Fibroblast of skin of scalp (primary cell): Measurements from ENCODE around the gene STEAP3.
A peak's percentile ranks its signal among the peaks of the same experiment; 100 is the strongest.
"Not testable (repeated sequence)": the region's sequence is repeated elsewhere in the genome, so short reads cannot be mapped to it uniquely, and the experiment has no call there.

Experiments
- DNase-seq: peaks from one replicate; pipeline ENCODE4 v3.0.0-alpha.2; 2013

Gene STEAP3

DNA sequence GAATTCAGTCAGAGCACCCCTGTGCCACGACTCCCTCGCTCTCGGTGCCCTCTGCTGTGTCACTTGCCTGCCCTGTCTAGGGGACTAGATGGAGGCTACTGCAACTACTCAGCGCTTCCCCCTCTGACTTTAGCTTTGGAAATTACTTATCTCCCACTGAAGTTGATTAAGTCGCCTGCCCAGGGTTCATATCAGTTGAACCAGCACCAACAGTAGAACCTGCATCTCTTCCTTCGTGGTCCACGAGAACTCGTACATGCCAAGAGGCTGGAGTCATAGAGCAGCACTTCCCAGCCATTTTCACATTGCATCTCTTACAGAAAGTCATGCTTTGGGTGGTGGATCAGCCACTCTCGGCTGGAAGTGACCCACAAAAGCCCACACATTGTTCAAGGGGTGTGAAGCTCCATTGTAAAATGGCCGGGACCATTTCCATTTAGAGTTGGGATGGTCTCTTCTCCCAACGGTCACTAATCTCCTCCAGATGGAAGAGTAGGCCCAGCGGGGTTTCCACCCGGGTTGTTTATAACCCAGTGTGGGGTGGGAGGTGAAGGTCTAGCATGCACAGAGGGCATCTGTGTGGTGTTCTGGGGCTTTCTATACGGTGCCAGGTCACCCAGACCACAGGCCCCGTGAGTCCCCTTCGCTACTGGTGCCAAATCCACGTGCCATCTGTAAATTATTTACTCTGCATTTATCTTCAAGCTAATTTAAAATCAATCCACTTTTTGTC, 38.0 kb downstream of the STEAP3 start:
- peak; percentile 63 for DNase-seq

DNA sequence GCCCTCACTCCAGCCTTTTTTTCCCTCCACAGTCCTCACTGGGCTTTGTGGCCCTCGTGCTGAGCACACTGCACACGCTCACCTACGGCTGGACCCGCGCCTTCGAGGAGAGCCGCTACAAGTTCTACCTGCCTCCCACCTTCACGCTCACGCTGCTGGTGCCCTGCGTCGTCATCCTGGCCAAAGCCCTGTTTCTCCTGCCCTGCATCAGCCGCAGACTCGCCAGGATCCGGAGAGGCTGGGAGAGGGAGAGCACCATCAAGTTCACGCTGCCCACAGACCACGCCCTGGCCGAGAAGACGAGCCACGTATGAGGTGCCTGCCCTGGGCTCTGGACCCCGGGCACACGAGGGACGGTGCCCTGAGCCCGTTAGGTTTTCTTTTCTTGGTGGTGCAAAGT, 39.4 kb downstream of the STEAP3 start:
- no peak for DNase-seq

DNA sequence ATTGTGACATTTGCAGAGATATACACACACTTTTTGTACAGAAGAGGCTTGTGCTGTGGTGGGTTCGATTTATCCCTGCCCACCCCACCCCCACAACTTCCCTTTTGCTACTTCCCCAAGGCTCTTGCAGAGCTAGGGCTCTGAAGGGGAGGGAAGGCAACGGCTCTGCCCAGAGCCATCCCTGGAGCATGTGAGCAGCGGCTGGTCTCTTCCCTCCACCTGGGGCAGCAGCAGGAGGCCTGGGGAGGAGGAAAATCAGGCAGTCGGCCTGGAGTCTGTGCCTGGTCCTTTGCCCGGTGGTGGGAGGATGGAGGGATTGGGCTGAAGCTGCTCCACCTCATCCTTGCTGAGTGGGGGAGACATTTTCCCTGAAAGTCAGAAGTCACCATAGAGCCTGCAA, 40.0 kb downstream of the STEAP3 start:
- no peak for DNase-seq

DNA sequence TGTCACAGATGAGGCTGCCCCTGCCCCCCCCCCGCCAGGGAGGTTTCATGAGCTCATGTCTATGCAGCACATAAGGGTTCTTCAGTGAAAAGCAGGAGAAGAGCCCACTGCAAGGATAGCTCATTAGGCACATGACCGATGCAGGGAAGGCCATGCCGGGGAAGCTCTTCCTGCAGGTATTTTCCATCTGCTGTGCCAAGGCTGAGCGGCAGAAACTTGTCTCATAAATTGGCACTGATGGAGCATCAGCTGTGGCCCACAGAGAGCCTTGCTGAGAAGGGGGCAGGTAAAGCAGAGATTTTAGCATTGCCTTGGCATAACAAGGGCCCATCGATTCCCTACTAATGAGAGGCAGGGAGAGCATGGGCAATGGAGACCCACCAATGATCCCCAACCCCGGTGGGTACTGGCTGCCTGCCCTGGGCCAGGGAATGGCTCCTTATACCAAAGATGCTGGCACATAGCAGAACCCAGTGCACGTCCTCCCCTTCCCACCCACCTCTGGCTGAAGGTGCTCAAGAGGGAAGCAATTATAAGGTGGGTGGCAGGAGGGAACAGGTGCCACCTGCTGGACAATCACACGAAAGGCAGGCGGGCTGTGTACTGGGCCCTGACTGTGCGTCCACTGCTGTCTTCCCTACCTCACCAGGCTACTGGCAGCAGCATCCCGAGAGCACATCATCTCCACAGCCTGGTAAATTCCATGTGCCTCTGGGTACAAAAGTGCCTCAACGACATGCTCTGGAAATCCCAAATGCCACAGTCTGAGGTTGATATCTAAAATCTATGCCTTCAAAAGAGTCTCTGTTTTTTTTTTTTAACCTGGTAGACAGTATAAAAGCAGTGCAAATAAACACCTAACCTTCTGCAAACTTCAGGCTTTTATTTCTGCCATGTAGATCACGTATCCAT, 41.4 kb downstream of the STEAP3 start:
- peak; percentile 53 for DNase-seq

GRCh38 chr2:119265693-119266066, 42.0 kb downstream of the STEAP3 start:
- no peak for DNase-seq

- no peak for DNase-seq
These were observed 42.5 kb downstream of the STEAP3 start for GRCh38 chr2:119266091-119266589.

DNA sequence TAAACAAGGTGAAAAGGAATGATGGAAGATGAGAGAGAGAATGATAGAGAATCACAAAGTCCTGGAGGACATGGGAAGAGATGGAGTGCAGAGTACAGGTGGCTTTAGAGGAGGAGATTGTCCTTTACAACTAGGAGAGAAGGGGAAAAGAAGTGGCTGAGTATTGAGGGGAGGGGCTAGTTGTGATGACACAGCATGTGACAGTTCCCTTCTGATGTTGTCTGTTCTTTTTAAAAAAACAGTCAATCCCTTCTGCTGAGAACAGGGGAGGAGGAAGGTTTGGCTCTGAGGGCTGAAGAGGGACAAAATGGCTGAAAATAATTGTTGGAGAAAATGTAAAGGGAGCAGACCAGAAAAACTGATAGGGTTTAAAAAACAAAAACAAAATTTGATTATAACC, 44.0 kb downstream of the STEAP3 start:
- no peak for DNase-seq

GRCh38 chr2:119276864-119277263, 53.2 kb downstream of the STEAP3 start:
- no peak for DNase-seq

GRCh38 chr2:119278385-119278784, 54.8 kb downstream of the STEAP3 start:
- DNase-seq = not testable (repeated sequence)

DNA sequence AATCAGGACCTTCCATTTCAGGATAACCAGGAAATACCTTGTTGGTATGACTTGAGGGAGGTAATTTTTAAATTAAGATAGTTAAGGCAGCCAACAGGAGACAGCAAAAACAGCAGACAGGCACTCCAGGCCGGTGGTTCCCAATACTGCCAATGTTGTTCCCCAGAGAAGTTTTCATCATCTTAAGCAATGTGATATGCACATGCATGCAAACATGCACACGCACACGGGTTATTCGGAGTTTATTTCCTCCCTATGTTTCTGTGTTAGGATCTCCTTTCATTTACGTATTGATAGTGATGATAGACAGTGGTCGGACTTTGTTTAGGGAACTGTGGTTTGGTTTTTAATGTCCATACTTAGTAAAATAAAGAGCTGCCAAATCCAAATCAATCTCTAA, 55.3 kb downstream of the STEAP3 start:
- no peak for DNase-seq

DNA sequence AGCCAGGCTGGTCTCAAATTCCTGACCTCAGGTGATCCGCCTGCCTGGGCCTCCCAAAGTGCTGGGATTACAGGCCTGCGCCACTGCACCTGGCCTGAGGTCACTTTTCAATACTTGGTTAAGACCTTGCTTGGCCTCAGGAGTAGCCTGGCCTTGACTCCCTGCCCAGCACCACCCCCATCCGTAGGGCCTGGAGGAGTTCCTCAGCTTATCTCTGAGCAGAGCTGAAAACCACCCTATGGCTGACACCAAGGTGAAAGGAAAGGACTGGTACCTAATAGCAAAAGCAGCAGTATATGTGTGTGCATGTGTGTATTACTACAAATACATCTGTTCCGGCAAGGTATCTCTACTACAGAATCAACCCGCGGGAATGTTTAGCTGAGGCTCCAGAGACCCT, 56.0 kb downstream of the STEAP3 start:
- no peak for DNase-seq

- no peak for DNase-seq
These were observed 57.0 kb downstream of the STEAP3 start for GRCh38 chr2:119280680-119281079.

DNA sequence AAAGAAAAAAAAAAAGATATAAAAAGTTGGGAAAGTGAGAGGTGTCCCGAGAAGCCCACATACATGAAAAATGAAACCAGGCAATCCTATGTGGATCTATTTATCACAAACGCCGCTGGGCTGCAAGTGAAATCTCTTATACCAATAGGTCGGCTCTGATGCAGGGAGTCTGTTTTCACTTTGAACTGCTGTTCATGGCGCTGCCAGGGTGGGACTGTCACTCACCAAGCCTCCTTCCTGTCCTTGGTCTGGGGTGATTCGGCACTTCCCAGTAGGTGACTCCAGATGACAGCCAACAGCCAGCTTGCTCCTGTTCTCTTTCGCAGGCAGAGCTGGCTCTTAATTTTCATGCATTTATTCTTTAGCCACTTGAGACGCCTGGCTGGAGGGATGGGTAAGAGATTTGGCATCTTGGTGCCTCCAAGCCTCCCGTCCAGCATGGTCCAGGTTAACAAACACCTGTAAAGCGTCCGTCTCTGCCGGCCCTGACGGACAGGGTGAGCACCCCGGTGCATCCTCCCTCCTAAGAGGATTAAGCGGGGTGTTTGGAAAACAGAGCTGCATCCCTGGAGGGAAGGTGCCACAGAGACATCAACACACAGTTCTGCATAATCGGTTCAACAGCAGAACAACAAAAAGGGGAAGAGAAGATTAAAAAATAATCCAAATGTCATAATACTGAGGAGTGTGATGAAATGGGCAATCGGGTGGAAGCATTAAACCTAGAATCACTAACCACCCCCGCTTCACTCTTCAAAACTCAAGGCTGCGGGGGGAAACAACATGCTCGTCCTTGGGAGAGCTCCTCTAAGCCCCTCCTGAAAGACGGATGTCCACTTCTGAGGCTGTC, 58.7 kb downstream of the STEAP3 start:
- DNase-seq = no peak

GRCh38 chr2:119282996-119283511, 59.4 kb downstream of the STEAP3 start:
- no peak for DNase-seq

GRCh38 chr2:119283873-119284331, 60.3 kb downstream of the STEAP3 start:
- peak; percentile 90 for DNase-seq

- DNase-seq = no peak
These were observed 63.0 kb downstream of the STEAP3 start for GRCh38 chr2:119286661-119287060.

DNA sequence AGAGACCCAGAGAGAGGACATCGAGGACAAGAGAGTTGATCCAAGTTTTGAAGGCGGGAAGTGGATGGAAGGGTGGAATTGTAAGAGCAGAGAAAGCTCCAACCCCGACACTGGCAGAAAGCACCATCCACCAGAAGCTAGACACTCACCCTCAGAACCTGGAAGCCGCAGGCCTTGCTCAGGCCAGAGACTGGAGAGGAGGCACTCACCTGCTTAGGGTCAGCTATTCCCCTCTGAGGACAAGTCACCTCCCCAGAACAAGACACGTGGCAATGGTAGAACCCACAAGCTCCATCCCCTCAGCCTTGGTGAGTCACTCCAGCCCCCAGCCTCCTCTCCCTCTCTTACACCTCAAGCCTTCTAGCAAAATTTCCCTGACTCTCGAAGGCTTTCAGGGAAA, 64.9 kb downstream of the STEAP3 start:
- no peak for DNase-seq

DNA sequence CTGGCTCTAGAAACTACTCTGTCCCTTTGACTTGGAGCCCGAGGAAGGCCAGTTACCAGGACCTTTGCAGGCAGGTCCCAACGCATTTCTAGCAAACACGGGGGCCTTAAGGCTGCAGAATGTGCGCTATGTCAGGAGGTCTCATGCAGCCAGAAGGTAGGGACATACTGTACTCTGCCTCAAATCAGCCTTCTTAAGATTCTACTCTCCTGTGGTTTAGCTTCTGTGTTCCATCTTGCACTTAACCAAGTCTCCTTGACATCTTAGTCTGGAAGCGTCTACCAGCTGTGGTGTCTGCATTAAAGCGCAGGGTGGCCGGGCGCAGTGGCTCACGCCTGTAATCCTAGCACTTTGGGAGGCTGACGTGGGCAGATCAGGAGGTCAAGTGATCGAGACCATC, 65.5 kb downstream of the STEAP3 start:
- DNase-seq = no peak

DNA sequence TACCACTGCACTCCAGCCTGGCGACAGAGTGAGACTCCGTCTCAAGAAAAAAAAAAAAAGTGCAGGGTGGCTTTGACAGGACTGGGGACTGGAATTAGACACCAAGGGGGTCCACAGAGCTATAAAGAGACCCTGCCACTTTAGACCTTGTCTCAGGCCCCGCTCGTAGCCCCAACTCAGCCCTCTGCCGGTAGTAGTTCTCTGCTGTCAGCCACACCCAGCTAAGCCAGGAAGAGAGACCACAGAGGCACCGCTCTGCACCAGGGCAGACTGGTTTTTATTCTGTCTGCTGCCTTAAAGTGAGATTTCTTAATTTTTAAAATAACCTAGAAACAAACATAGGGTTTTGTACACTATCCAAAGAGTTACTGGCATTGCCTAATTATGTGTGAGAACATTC, 66.0 kb downstream of the STEAP3 start:
- DNase-seq = no peak

GRCh38 chr2:119290859-119291587, 67.4 kb downstream of the STEAP3 start:
- peak; percentile 65 for DNase-seq

GRCh38 chr2:119291588-119292167, 68.0 kb downstream of the STEAP3 start:
- no peak for DNase-seq
